Stimulated activated CD8-positive, alpha-beta memory T cell treated with anti-CD3 and anti-CD28 coated beads, Interleukin-4, amount 100 ng/mL, for 4 hours (primary cell): Measurements from ENCODE around the gene SLC38A10.

Experiments
- DNase-seq, 2 donors: peaks; one replicate each; pipeline ENCODE4 v3.0.0-alpha.2; 2020; ENCODE audit warnings: low read depth in 2 of 2, low spot score in 1 of 2

SLC38A10 gene

DNA sequence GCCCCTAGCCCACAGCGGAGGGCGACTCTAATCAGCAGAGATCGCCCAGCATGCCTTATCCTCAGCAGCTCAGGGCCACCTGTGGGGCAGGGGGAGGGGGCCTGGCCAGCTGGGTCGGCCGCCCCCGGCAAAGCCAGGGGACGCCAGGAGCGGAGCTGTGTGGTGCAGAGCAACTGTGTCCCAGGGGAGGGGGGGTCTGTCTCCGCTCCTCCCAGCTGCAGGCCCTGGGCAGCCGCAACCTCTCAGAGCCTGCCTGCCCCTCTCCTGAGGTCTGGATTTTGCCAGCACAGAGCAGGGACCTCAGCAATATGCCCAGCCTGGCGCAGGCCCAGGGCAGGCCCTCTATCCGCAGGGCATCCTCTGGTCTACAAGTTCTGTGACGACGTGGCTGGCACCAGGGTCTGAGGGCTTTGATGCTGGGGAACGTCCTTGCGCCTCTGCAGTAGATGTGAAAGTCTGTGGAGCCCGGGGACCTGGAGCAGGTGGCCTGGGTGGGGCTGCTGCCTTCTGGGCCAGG, 36.5 kb upstream of the SLC38A10 start:
- DNase-seq, result no peak

DNA sequence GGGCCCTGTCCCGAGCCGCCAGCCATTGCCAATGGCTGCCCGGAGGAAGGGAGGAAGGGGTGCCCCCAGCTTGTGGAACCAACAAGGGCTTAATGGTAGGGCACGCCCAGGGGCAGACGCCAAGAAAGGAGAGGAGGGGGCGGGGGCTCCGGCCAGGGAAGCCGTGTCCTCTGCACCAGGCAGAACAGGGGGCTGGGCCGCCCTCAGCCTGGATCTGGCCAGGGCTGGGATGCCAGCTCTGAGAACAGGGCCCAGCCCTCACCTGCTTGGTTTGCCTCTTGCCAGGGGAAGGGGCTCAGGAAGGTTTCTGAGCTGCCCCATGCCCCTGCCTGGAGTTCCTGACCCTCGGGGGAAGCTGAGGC, 35.8 kb upstream of the SLC38A10 start:
- DNase-seq, result no peak

DNA sequence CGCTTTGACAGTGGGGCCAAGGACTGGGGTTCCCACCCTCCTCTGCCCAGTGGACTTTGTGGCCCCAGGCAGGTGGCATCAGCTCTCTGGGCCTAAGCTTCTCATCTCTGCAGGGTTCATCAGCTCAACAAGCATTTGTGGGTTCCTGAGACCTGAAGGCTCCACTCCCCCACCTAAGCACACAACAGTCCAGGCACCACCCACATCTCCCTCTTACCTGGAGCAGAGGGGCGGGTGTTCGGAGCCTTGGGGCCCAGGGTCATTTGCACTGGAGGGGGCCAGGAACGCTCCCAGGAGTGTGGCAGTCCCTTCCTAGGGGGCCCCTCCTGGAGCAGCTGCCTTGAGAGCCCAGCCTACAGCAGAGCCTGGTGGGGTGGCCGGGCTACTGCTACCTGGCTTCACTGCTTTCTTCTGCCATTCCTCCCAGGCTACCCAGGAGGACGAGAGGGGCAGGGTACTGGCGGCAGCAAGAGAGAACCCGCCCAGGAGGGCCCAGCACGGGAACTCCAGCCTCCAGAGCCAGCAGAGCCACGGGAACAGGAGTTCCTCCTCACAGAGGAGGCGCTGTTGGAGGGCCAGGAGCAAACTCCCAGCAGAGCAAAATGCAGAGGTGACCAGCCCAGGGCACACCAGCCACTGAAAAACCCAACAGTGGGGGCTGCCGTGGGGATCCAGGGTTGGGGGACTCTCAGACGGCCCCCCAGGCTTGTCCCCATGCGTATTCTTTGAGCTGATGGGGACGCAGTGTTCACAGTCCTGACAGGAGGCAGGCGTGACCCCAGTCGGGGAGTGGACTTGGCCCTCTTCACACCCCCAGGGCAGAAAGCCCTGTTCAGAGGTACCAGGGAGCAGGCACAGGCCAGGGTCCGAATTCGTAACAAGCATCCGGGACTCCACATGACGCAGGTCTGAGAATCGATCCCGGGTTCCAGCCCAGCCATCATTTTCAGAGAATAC, 35.1 kb upstream of the SLC38A10 start:
- no peak for DNase-seq

DNA sequence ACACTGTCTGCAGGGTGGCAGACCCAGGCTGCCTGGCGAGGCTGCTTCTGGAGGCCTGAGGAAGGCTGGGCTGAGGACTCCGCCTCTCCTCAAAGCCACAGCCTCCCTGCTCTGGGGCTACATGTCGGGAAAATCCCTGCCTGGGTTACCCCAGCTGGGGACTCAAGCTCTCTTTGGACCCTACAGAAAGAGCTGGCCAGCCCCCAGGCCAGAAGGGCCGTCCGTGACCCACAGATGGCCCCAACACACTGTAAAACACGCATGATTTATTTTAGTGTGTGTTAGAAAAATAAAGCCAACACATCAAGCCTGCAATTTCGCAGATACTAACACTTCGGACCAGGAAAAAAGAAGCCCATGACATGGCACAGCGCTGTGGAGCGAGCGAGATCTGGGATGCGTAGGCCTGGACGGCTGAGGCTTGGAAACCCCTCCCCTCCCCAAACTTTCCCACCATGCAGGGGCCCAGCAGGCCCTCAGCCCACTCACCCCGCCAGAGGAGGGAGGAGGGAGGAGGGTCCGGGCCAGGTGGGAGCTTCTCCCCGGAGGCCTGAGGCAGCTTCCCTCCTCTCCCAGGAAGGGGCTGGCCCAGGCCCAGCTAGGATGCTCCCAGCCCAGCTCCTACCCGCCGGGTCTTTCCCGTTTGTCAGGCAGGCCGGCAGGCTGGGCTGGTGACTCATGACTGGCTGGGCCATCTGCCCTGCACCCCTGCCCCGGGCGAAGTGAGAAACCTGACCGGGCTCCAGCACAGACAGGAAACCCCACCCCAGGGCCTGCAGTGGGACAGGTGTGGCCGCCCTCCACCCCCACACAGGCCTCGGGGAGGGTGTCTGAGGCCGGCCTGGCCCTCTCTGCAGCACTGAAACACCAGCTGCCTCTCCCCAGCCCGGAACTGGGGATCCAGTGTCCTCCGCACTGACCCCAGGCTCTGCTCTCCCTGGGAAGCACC, 34.1 kb upstream of the SLC38A10 start:
- no peak for DNase-seq

DNA sequence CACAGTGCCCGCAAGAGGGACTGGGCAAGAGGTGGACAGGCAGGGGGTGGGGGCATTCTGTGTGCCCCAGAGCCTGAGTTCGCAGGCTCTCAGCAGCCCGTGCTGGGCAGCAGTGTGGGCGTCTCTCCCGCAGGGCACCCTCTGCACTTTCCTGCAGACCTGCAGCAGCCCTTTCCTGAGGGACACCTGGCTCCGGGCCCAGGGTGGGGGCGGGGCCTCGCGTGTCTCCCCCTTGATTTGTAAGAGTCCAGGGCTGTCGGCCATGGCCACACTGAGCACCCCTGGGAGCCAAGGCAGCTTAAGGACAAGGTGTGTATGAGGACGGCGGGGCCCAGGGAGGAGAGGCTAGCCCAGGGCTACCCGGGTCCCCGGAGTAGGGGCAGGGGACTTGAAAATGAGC, 33.4 kb upstream of the SLC38A10 start:
- DNase-seq, result no peak

DNA sequence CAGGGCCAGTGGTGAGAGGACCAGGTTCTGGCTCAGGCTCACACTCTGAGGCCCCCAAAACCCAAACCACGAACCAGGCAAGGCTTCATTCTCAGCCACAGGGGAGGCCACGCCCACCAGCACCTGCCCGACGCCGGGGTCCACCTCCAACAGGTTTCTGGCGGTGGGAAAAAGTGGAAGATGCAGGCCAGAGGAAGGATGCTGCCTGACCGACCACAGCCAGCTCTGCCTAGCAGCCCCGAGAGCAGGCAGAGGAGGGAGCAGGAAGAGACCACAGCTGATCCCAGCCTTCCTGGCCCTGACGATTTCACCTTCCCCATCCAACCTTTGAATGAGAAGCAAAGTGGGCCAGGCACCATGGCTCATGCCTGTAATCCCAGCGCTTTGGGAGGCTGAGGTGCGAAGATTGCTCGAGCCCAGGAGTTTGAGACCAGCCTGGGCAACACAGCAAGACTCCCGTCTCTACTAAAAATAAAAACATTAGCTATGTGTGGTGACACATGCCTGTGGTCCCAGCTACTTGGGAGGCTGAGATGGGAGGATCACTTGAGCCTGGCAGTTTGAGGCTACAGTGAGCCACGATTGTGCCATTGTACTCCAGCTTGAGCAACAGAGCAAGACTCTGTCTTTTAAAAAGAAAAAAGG, 30.7 kb upstream of the SLC38A10 start:
- DNase-seq, result no peak

DNA sequence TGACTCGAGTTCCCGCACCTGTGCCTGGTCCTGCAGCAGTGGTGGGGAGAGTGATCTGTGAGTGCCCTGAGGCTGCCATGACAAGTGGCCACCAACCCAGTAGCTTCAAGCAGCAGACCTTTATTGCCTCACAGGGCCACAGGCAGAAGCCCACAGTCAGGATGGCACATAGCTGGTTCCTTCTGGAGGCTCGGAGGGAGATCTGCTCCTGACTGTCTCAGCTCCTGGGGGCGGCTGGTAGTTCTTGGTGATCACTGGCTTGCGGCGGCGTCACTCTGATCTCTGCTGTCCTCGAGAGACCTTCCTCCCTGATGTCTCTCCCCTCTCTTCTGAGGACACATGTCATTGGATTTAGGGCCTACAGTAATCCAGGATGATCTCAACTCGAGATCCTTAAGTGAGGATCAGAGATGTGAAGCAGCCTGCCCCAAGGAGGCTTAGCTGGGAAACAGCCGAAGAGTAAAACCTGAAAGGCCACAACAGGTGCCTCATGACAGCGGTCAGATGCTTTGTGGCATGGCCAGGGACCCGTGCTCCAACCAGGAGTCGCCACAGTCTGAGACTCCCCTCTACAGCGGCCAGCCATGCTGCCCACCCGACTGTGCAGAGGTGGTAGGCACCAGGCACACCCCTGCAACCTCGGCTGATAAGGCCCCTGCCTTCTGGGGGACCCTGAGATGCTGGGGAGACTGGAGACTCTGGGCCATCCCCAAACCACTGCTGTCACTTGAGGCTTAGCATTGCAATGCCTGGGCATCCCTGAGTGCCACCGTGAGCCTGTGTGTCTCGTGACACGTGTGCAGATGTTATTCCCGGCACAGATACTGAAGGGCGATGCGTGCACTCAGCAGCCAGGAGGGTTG, 30.0 kb upstream of the SLC38A10 start:
- no peak for DNase-seq

DNA sequence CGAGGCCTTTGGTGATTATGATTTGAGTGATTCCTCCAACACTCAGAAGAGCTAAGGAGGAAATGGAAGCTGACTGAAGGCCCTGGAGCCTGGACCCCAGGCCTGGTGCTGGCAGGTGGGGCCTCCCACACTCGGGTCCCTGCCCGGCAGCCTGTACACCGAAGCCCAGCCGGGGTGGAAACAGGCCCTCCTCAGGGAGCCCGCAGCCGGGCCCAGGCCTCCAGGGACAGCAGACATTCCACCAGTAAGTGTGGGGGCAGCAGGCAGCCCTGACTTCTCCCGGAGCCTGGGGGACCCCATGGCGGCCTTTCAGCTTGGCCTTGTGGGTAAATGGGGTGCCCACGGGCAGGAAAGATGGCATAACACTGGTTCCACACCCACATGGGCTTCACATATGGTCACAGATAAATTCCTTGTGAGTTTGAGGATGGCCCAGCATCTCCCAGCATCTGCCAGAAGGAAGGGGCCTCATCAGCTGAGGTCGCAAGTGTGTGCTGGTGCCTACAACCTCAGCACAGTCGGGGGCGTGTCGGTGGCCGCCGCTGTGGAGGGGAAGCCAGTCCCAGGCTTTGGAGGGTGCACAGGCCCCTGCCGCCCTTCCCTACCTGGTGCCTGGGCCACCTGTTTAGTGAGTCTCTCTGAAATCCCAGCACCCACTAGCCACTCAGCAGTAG, 29.2 kb upstream of the SLC38A10 start:
- DNase-seq, result no peak

DNA sequence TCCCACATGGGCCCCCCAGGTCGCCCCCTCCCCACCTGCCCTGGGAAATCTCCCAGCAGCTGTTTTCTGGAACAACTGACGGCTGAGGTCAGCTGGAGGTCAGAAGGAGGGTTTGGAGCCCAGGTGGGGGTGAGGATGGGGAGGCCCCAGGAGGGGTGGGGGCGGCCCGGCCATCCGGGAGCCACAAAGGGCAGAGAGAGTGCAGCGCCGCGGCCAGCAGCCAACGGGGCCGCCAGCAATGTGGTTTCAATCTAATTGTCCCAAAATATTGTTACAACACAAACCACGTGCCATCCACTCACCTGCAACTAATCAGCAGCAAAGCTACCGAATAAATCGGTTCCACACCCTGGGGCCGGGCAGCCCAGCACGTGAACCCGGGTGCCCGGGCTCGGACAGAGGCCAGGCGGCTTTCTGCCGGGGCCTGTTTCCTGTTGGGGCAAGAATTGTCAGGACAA, 28.3 kb upstream of the SLC38A10 start:
- no peak for DNase-seq

DNA sequence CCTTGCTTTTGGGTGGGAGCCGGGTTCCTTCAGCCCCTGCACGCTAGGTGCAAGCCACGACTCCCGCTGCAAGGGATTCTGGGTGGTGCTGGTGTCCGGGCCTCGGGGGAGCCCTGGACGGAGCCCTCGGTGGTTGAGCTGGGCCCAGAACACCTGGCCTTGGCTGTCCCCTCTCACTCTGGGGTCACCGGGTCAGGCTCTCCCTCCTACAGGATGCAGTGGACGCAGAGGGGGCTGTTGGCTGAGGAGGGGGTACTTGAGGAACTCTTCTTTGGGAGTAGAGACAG, 27.9 kb upstream of the SLC38A10 start:
- DNase-seq, result no peak

DNA sequence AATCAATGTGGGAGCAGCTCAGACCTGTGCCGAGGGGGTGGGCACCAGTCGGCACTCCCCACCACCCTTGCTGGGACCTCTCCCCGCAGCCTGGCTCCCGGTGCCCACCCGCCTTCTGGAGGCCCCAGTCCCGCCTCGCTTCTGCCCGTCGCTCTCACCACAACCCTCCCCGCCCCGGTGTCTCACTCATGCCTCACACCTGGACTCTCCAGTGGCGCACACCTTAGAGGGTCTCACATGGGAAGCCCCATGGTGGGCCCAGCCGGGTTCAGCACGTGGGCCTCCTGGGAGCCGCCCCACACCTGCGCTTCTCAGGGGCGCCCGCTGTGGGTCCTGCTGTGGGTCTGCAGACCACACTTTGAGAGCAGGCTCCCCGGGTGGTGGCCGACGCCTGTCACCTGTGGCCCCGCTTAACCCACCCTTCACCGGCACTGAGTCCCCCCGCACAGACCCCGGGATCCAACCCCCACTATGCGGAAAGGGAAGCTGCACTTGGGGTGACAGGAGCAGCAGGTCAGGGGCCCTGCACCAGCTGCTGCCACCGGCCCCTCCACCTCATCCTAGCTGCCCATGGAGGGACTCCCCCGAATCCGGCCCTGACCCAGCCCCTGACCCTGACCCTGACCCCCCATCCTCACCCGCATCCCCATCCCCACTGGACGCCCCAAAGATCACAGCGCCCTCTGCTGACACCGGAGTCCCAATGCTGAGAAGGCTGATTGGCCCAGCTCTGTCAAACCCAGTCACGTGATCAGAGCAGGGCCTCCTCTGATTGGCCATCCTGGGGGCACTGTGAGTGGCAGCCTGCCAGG, 27.4 kb upstream of the SLC38A10 start:
- no peak for DNase-seq

DNA sequence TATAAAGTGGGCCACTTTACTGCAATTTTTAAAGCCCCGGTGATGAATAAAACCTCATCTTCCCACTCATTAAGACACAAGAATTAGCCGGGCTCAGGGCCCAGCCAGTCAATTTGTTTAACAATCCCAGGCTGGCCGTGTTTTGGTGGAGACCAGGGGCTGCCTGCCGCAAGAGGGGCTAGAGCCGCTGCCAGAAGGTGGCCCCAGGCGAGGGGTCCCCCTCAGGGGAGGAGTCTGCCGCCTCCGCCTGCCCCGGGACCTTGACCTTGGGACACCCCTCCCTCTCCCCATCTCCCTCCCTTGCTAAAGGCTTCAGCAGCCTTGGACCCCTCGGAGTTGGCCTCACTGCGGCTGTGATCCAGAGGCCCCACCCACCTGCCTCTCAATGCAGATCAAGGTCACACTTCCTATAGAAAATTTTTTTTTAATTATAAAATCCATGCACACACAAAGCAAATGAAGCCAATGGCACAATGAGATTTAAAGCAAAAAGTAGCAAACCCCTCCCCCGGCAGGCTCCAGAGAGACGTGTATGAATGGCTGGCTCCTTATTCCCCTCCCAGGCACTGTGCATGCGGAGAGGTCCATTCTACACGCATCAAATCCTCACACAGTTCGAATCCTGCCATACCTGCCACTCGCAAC, 23.0 kb upstream of the SLC38A10 start:
- DNase-seq, result no peak

DNA sequence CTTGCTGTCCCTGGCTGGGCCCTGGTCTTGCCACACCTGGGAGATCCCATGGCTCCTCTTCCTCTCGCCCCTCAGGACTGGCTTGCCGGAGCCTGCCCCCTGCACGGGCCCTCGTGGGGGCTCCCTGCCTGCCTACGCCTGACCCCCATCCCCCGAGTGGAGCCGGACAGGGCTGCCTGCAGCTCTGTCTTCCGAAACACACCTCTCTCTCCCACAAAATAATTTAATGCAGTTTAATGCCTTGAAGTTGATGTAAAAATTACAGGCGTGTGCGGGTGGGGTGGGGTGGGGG, 22.4 kb upstream of the SLC38A10 start:
- DNase-seq, result no peak

DNA sequence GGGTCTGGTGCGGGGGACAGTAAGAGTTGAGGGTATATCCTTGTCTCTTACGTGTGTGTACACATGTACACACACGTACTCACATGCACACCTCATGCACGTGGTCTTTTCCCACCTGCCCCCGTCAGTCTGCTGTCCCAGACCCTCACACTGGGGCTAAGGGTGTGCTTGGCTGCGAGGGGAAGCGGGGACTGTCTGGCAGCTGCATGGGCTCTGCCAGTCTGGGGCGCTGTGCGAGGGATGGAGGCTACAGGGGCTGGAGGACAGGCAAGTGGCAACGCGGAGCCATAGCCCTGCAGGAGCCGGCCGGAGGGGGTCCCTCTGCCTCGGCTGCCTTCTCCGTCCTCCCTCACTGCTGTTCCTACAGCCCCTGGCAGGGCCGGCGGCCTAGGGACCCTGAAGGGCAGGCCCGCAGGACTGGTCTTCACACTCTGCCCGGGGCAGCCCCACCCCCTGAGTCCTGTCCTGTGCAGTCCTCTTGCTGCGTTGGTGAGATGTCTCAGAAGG, 20.8 kb upstream of the SLC38A10 start:
- no peak for DNase-seq

DNA sequence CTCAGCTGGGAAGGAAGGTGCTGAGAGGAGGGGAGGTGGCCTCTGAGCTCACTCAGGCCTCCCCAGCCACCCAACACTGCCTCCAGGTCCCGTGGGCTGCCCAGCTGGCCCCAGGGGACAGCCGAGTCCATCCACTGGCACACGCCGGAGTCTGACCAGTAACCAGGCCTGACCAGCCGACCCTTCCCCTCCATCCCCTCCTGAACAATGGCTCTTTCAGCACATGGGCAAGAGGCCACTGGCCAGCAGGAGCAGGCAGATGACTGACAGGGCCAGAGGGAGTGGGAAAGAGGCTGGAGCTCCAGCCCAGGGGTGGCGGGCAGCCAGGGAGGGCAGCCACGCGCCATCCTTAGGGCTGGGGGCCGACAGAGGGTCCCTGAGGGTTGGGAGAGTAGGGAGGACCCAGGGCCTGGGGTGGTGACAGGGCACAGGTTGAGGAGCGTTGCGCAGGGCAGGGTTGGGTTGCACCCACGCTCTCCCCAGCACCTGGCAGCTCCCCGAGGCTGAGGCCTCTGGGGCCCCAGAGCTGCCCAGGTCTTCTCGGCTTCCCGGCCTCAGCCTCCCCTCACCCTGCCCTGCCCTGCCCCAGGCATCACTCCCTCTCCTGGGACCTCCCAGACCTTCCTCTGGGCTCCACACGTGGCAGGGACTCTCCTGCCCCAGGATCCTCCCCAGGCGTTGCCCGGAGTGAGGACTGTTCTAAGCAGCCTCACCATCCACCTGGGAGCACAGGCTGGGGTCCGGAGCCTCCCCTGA, 20.2 kb upstream of the SLC38A10 start:
- DNase-seq, result no peak

DNA sequence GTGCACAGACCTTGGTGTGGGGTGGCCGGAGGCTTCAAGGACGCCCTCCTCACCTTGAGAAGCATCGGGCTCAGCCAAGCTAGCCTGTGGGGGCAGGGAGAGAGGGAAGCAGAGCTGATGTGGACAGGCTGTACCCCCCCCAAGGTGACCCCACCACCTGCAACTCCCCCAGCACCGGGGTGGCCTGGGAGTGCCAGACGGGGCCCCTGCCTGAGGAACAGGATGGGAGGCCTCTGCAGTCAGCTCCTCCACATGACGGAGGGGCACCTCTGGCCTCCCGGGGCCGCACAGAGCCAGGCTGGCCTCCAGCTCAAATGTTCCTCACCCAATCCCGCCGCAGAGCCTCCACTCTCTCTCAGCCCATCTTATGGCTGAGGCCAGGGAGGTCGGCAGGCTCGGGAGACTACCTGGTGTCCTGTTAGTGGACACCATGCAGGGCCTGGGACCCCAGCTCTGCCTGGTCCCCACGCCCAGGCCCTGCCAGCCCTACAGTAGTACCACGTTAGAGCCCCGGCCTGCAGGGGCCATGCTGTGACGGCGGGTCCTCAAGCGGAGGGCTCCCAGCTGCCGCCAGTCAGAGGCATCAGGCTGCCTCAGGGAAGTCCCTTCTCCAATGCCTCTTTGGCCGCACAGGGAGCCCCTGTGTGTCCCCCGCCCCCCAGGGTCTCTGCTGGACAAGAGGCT, 19.4 kb upstream of the SLC38A10 start:
- DNase-seq, result no peak

DNA sequence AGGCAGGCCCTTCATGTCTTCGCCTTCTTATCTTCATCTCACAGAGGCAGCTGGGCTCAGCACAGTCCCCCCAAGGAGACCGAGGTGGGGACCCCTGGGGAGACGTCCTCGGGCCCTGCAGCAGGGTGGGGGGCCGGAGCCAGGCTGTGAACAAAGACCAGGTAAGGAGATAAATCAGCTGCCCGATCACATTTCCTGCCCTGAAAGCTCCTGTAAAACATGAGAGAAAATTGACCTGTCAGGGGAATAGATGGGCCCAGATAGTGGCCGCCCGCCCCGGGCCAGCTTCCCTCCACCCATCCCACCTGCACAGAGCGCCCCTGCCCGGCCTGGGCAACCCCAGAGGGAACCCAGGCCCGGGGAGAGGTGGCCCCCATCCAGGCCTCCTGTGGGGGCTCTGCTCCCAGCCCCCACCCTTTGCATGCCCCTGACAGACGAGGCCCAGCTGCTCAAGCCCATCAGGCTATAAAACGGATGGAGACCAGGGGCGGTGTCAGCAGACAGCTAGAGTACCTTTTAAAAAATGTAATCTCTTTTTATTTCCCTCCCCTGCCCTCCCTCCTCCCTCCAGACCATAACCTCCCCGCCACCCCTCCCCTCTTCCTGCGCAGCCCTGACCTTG, 18.8 kb upstream of the SLC38A10 start:
- DNase-seq, result no peak
